H1 (cell line): ENCODE data around the gene NDUFAF3. TPM values are rescaled to one million over a fixed set of nuclear protein-coding genes. Genes with fewer than 3 reads are reported as not detected.

Source experiments
- CTCF ChIA-PET: fragments of 300-600 bp; sonication (Branson Sonifier 250); formaldehyde crosslinking; loops from one replicate; lab custom pipeline; 2021; ENCODE audit not compliant: partially characterized antibody; lab: Charles Lee
- POLR2A ChIA-PET: fragments of 300-600 bp; sonication (Branson Sonifier 250); formaldehyde crosslinking; loops from one replicate; lab custom pipeline; 2021; ENCODE audit warnings: inconsistent platforms; ENCODE audit not compliant: partially characterized antibody; lab: Charles Lee
- DNase-seq, 2 experiments: peaks; one replicate each; pipeline versions ENCODE4 v3.0.0 to v3.0.0-alpha.2; 2010 to 2022; ENCODE audit warnings: low spot score in 2 of 2, low read depth in 1 of 2, mixed read lengths in 1 of 2
- FAIRE-seq: peaks from 2 replicates; lab custom pipeline; 2011; peaks lifted over from hg19 to GRCh38; lab: Jason Lieb, UNC
- H2AFZ ChIP-seq: 2 replicates; pipeline ENCODE4 v1.8.1; 2012; ENCODE audit warnings: low read length, inconsistent platforms
- H2AK5ac ChIP-seq: 2 replicates; pipeline ENCODE4 v1.6.1; 2013; ENCODE audit warnings: low read depth, low read length
- H2BK120ac ChIP-seq: replicated peaks from 2 replicates; pipeline ENCODE3; 2013; ENCODE audit warnings: low read depth, low read length, inconsistent platforms
- H2BK12ac ChIP-seq: 2 replicates; pipeline ENCODE4 v1.6.1; 2013; ENCODE audit warnings: low read depth, low read length
- H2BK15ac ChIP-seq: 2 replicates; pipeline ENCODE4 v1.6.1; 2013; ENCODE audit warnings: low read length
- H2BK20ac ChIP-seq: 2 replicates; pipeline ENCODE4 v1.6.1; 2013; ENCODE audit warnings: low read length
- H2BK5ac ChIP-seq: 2 replicates; pipeline ENCODE4 v1.6.1; 2013; ENCODE audit warnings: low read depth, low read length
- H3K14ac ChIP-seq: 2 replicates; pipeline ENCODE4 v1.6.1; 2013; ENCODE audit warnings: inconsistent platforms; ENCODE audit not compliant: insufficient read length
- H3K18ac ChIP-seq: 2 replicates; pipeline ENCODE4 v1.6.1; 2013; ENCODE audit warnings: low read length; ENCODE audit errors: extremely low read depth
- H3K23ac ChIP-seq: 2 replicates; pipeline ENCODE4 v1.6.1; 2013; ENCODE audit warnings: inconsistent platforms; ENCODE audit not compliant: insufficient read length
- H3K23me2 ChIP-seq: 2 replicates; pipeline ENCODE4 v1.6.1; 2013; ENCODE audit warnings: low read depth, low read length
- H3K27ac ChIP-seq: 2 replicates; pipeline ENCODE4 v1.6.1; 2011; ENCODE audit warnings: low read depth, low read length, inconsistent platforms
- H3K27me3 ChIP-seq, 4 experiments: replicated peaks in 1 of 4; 1 replicate in 1 of 4; 2 replicates in 3 of 4; pipeline versions ENCODE4 v1.6.1 to v1.8.1; 2011 to 2013; ENCODE audit warnings: low read length in 3 of 4, mild to moderate bottlenecking in 3 of 4, inconsistent platforms in 2 of 4, mixed read lengths in 2 of 4, moderate library complexity in 1 of 4; ENCODE audit not compliant: control insufficient read depth in 3 of 4, insufficient read depth in 3 of 4; ENCODE audit errors: extremely low read depth in 1 of 4
- H3K36me3 ChIP-seq, 4 experiments: 2 replicates each; pipeline versions ENCODE4 v1.6.1 to v1.8.1; 2011 to 2013; ENCODE audit warnings: mild to moderate bottlenecking in 4 of 4, low read length in 3 of 4, moderate library complexity in 2 of 4, control low read depth in 1 of 4, inconsistent platforms in 1 of 4; ENCODE audit not compliant: insufficient read depth in 4 of 4, control insufficient read depth in 2 of 4
- H3K4ac ChIP-seq: replicated peaks from 2 replicates; pipeline ENCODE3; 2013; ENCODE audit warnings: low read length, low read depth, mixed read lengths, inconsistent platforms; ENCODE audit not compliant: insufficient read length
- H3K4me1 ChIP-seq, 4 experiments: replicated peaks in 1 of 4; 1 replicate in 1 of 4; 2 replicates in 3 of 4; pipeline versions ENCODE4 v1.6.1 to v1.8.1; 2011 to 2013; ENCODE audit warnings: low read length in 3 of 4, inconsistent platforms in 2 of 4, mixed read lengths in 1 of 4; ENCODE audit not compliant: insufficient read depth in 4 of 4, control insufficient read depth in 3 of 4
- H3K4me2 ChIP-seq, 2 experiments: 2 replicates each; pipeline versions ENCODE4 v1.6.1 to v1.8.1; 2011 to 2013; ENCODE audit warnings: low read depth in 2 of 2, low read length in 2 of 2, control low read depth in 1 of 2, inconsistent platforms in 1 of 2, mild to moderate bottlenecking in 1 of 2; ENCODE audit not compliant: insufficient read depth in 1 of 2
- H3K4me3 ChIP-seq, 4 experiments: fragments of 200-600, 300-600 bp in 1 of 4; sonication (generic), shearing (Covaris generic), sonication (Bioruptor Twin) in 1 of 4; 2 replicates each; pipeline versions ENCODE4 v1.5.1 to v1.8.1; 2011 to 2016; ENCODE audit warnings: low read length in 4 of 4, low read depth in 3 of 4, control low read depth in 2 of 4, inconsistent platforms in 2 of 4, mild to moderate bottlenecking in 2 of 4, mixed read lengths in 1 of 4, moderate library complexity in 1 of 4; ENCODE audit not compliant: insufficient read depth in 2 of 4; ENCODE audit errors: extremely low read depth in 1 of 4
- H3K56ac ChIP-seq: replicated peaks from 2 replicates; pipeline ENCODE3; 2013; ENCODE audit warnings: low read depth, mild to moderate bottlenecking, mixed read lengths, low read length, inconsistent platforms; ENCODE audit not compliant: insufficient read length
- H3K79me1 ChIP-seq: 2 replicates; pipeline ENCODE4 v1.6.1; 2013; ENCODE audit warnings: low read depth, low read length, control low read depth
- H3K79me2 ChIP-seq, 2 experiments: 2 replicates each; pipeline versions ENCODE4 v1.6.1 to v1.8.1; 2012 to 2013; ENCODE audit warnings: low read length in 2 of 2, mild to moderate bottlenecking in 2 of 2, inconsistent platforms in 1 of 2; ENCODE audit not compliant: insufficient read depth in 2 of 2, control insufficient read depth in 1 of 2
- H3K9ac ChIP-seq, 4 experiments: replicated peaks in 1 of 4; 1 replicate in 1 of 4; 2 replicates in 3 of 4; pipeline versions ENCODE4 v1.6.1 to v1.8.1; 2011 to 2013; ENCODE audit warnings: low read depth in 3 of 4, low read length in 3 of 4, control low read depth in 2 of 4, mild to moderate bottlenecking in 2 of 4, moderate library complexity in 2 of 4, inconsistent platforms in 1 of 4; ENCODE audit errors: extremely low read depth in 1 of 4
- H3K9me3 ChIP-seq, 2 experiments: 2 replicates each; pipeline versions ENCODE4 v1.6.1 to v1.8.1; 2012 to 2013; ENCODE audit warnings: mild to moderate bottlenecking in 2 of 2, moderate library complexity in 2 of 2, control low read depth in 1 of 2, inconsistent platforms in 1 of 2, low read depth in 1 of 2, low read length in 1 of 2, mixed read lengths in 1 of 2; ENCODE audit not compliant: insufficient read depth in 2 of 2
- H4K20me1 ChIP-seq, 2 experiments: replicated peaks in 1 of 2; 2 replicates each; pipeline versions ENCODE3 to v1.8.1; 2011 to 2013; ENCODE audit warnings: inconsistent platforms in 2 of 2, low read length in 2 of 2, mild to moderate bottlenecking in 1 of 2; ENCODE audit not compliant: insufficient read depth in 2 of 2, control insufficient read depth in 1 of 2
- H4K5ac ChIP-seq: 2 replicates; pipeline ENCODE4 v1.6.1; 2013; ENCODE audit warnings: low read length, low read depth, mixed read lengths, inconsistent platforms; ENCODE audit not compliant: insufficient read length
- H4K8ac ChIP-seq: 2 replicates; pipeline ENCODE4 v1.8.0; 2013; ENCODE audit warnings: mild to moderate bottlenecking, moderate library complexity, low read length, inconsistent platforms; ENCODE audit not compliant: insufficient read depth; ENCODE audit errors: extremely low read depth
- H4K91ac ChIP-seq: replicated peaks from 2 replicates; pipeline ENCODE3; 2013; ENCODE audit warnings: low read length, mixed read lengths, inconsistent platforms; ENCODE audit not compliant: insufficient read length
- ATF2 ChIP-seq: IDR thresholded peaks from 2 replicates; pipeline ENCODE4 v1.6.1; 2012; ENCODE audit warnings: low read length, inconsistent platforms
- JUND ChIP-seq: IDR thresholded peaks from 2 replicates; pipeline ENCODE4 v1.6.1; 2011; ENCODE audit warnings: mild to moderate bottlenecking, improper control_type of control experiment, low read length
- KDM1A ChIP-seq: fragments of 200-600, 300-600 bp; sonication (generic); IDR thresholded peaks from 2 replicates; pipeline ENCODE4 v1.7.1; 2016; ENCODE audit warnings: mild to moderate bottlenecking, low read length, borderline replicate concordance
- WGBS, 2 experiments: shearing (Covaris generic) in 1 of 2; methylation state at CpG; one replicate each; pipeline versions ENCODE4 v1.1.6 to v1.1.7; 2013 to 2015; ENCODE audit warnings: low lambda C conversion rate in 2 of 2, mixed read lengths in 2 of 2, inconsistent platforms in 1 of 2, low coverage in 1 of 2, missing lambda C conversion rate in 1 of 2; ENCODE audit not compliant: insufficient replicate concordance in 2 of 2, insufficient coverage in 1 of 2, insufficient read length in 1 of 2; ENCODE audit errors: extremely low coverage in 1 of 2, missing lambda C conversion rate in 1 of 2; 5-methylcytosine and 5-hydroxymethylcytosine counted together
- polyA plus RNA-seq, 7 experiments: library from polyadenylated mRNA; depleted of rRNA in 3 of 7; stranded (reverse) in 5 of 7; unstranded in 2 of 7; fragments of >200 nt in 5 of 7; fragments of 200-250 nt in 2 of 7; gene quantifications; 1 replicate in 5 of 7; 2 replicates in 1 of 7; 4 replicates in 1 of 7; pipeline versions ENCODE4 v1.2.1 to v1.2.3, GENCODE V29; 2011 to 2013; ENCODE audit warnings: missing spikeins in 2 of 7, mixed read lengths in 2 of 7
- total RNA-seq: library from RNA; stranded (reverse); fragmentation: NEBNext Ultra II Directional; extraction: Animal tissue kit (Norgen Biotek cat#: 25700); gene quantifications from 2 replicates; pipeline ENCODE4 v1.2.1, GENCODE V29; 2021

Gene NDUFAF3
- total and polyA plus RNA-seq, 2 of the 8 experiments (the other 6 are each of a cell fraction or from before 2014, with no cell fraction given), result 27.8 to 45.5 TPM

DNA sequence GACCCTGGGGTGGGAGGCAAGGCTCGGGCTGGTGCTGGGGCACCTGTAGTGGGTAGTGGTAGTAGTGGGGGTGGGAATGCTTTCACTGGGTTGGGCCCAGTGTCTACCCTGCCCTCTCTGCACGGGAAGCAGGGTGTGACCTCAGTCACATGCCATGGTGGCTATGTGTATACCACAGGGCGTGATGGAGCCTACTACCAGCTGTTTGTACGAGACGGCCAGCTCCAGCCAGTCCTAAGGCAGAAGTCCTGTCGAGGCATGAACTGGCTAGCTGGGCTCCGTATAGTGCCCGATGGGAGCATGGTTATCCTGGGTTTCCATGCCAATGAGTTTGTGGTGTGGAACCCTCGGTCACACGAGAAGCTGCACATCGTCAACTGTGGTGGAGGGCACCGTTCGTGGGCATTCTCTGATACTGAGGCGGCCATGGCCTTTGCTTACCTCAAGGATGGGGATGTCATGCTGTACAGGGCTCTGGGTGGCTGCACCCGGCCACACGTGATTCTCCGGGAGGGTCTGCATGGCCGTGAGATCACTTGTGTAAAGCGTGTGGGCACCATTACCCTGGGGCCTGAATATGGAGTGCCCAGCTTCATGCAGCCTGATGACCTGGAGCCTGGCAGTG, 8.7 kb upstream of the NDUFAF3 start:
- H3K4ac ChIP-seq, result no peak overlapping the region
- no peak overlapping the region for H3K4me2 ChIP-seq
- peaks cover 12% of the 10 kb centered on the region for H3K23me2 ChIP-seq
- POLR2A ChIA-PET, result interaction anchor here (0.8 to 38.8 kb wide), 8 partner anchors 0 to 349 kb away, joined by 3 to 1518 read pairs (median 72); partner anchors contain the start of genes DALRD3, IMPDH2, NDUFAF3 and P4HTM
- FAIRE-seq, result no peak
- no peak overlapping the region for H3K9ac ChIP-seq
- H3K4me1 ChIP-seq, result peaks cover 0 to 11% (median 6%) of the 10 kb centered on the region in 4 experiments; a peak in 5 of 7 replicates
- H4K91ac ChIP-seq, result no peak overlapping the region
- H3K14ac ChIP-seq, result no peak overlapping the region
- 92% methylated on average over 19 of the region's 19 CpGs; no CpG with 5 or more reads in 1 of the 2 experiments for WGBS, 2 experiments
- H4K8ac ChIP-seq, result peak overlapping the region; percentile 28; the same call in 1 of the 2 replicates
- no peak overlapping the region for H2BK20ac ChIP-seq
- no peaks in the 10 kb centered on the region for H3K27me3 ChIP-seq
- H3K27ac ChIP-seq, result no peak overlapping the region
- no peak overlapping the region for H3K18ac ChIP-seq
- no peak overlapping the region for H2BK120ac ChIP-seq
- no peak overlapping the region; the same call in 1 of the 2 replicates for H2BK5ac ChIP-seq
- no peak overlapping the region for H2AFZ ChIP-seq
- H2BK15ac ChIP-seq, result no peak overlapping the region
- no peak overlapping the region for H3K23ac ChIP-seq
- H3K9me3 ChIP-seq, result no peaks in the 10 kb centered on the region
- H3K56ac ChIP-seq, result no peak overlapping the region
- no peak for TF ChIP-seq KDM1A
- TF ChIP-seq ATF2, result no peak
- no peak for TF ChIP-seq JUND
- H3K79me2 ChIP-seq, result peaks cover 7 to 54% of the 10 kb centered on the region in 2 experiments
- no peak overlapping the region for H2AK5ac ChIP-seq
- peaks cover 15 to 55% (median 32%) of the 10 kb centered on the region in 4 experiments for H3K36me3 ChIP-seq
- H4K20me1 ChIP-seq, result peaks cover 41 to 50% of the 10 kb centered on the region in 2 experiments
- DNase-seq, result no peak
- H3K4me3 ChIP-seq, result no peak overlapping the region
- H4K5ac ChIP-seq, result no peak overlapping the region
- peaks cover 16% of the 10 kb centered on the region for H3K79me1 ChIP-seq
- no peak overlapping the region for H2BK12ac ChIP-seq
- CTCF ChIA-PET, result interaction anchor here (0.5 to 24.3 kb wide), 14 partner anchors 9 to 273 kb away, joined by 3 to 467 read pairs (median 4); partner anchors contain the start of genes NDUFAF3, P4HTM and WDR6
